Upper lobe of right lung (tissue), 1 donor: Measurements from ENCODE around the gene MUCL1. TPM values are rescaled to one million over a fixed set of nuclear protein-coding genes. Genes with fewer than 3 reads are reported as not detected.

Experiments
- total RNA-seq: library from RNA; stranded (reverse); fragmentation: NEBNext Ultra II Directional; extraction: Animal tissue kit (Norgen Biotek cat#: 25700); gene quantifications from one replicate; pipeline ENCODE4 v1.2.1, GENCODE V29; 2021
- donor health status: DM: no; HTN: yes; CAD: no; lungs with severe emphysema.

Gene MUCL1
- total RNA-seq, 1 donor from 2014 or later: not detected

Other genes starting within 250 kb of the MUCL1 start
- not detected for gene LACRT, start 219.6 kb upstream of the MUCL1 start, total RNA-seq
- gene DCD, start 206.2 kb upstream of the MUCL1 start, total RNA-seq: not detected
- 6.7 TPM for gene TESPA1, start 130.2 kb downstream of the MUCL1 start, total RNA-seq
- not detected for gene NEUROD4, start 165.5 kb downstream of the MUCL1 start, total RNA-seq